NCI-H1930 (cell line): Measurements from ENCODE around the gene STK32C.
"Not testable (repeated sequence)": the region's sequence is repeated elsewhere in the genome, so short reads cannot be mapped to it uniquely, and the experiment has no call there.

Source experiments
- DNase-seq, 2 experiments: peaks; one replicate each; lab custom pipeline; 2025; lab: John Stamatoyannopoulos, UW

The STK32C gene

GRCh38 chr10:132338876-132339275, 31.1 kb upstream of the STK32C start:
- no peak for DNase-seq

- DNase-seq: not testable (repeated sequence)
Measured at GRCh38 chr10:132337854-132338253, 30.1 kb upstream of the STK32C start.

GRCh38 chr10:132336919-132337407, 29.2 kb upstream of the STK32C start:
- no peak for DNase-seq

GRCh38 chr10:132336064-132336746, 28.5 kb upstream of the STK32C start:
- no peak for DNase-seq

- no peak for DNase-seq
Measured at GRCh38 chr10:132335189-132336063, 27.7 kb upstream of the STK32C start.

- no peak for DNase-seq
Measured at GRCh38 chr10:132334631-132335188, 27.0 kb upstream of the STK32C start.

GRCh38 chr10:132333386-132333785, 25.6 kb upstream of the STK32C start:
- no peak for DNase-seq

GRCh38 chr10:132332433-132332754, 24.6 kb upstream of the STK32C start:
- no peak for DNase-seq

- peak; percentile 89 to 94 for DNase-seq
Measured at GRCh38 chr10:132331601-132332432, 24.1 kb upstream of the STK32C start, which contains the start of gene LRRC27. Gene LRRC27, plus strand, starts transcription at chr10:132332193. Its CDS starts 1,332 bp downstream, at chr10:132333525.

GRCh38 chr10:132330486-132330833, 22.7 kb upstream of the STK32C start:
- DNase-seq: no peak

GRCh38 chr10:132329565-132330485, 22.1 kb upstream of the STK32C start:
- no peak for DNase-seq

- no peak for DNase-seq
Measured at GRCh38 chr10:132328738-132329137, 21.0 kb upstream of the STK32C start.

- DNase-seq: no peak
Measured at GRCh38 chr10:132328106-132328505, 20.4 kb upstream of the STK32C start.

- no peak for DNase-seq
Measured at GRCh38 chr10:132326925-132327324, 19.2 kb upstream of the STK32C start.

- DNase-seq: no peak
Measured at GRCh38 chr10:132326344-132326889, 18.7 kb upstream of the STK32C start.

GRCh38 chr10:132324186-132324585, 16.4 kb upstream of the STK32C start:
- no peak for DNase-seq

GRCh38 chr10:132322586-132323048, 14.9 kb upstream of the STK32C start:
- no peak for DNase-seq

- no peak for DNase-seq
Measured at GRCh38 chr10:132321726-132322125, 14.0 kb upstream of the STK32C start.

GRCh38 chr10:132320654-132321469, 13.1 kb upstream of the STK32C start:
- DNase-seq: no peak
